ENCODE results near the gene PAX2.

The PAX2 gene

GRCh38 chr10:100826983-100827818 is 81.8 kb downstream of the PAX2 start:
- TF ChIP-seq CTCF (IDR thresholded peaks at IDR 0.05; ENCODE audit: borderline replicate concordance, control extremely low read depth, extremely low read depth, insufficient read depth, missing control alignments) = peak; percentile 23

GRCh38 chr10:100827819-100828737 is 82.7 kb downstream of the PAX2 start:
- in situ Hi-C loops (cut with MboI; ENCODE audit: low sequenced_read_pairs, unreplicated experiment) = no loop called here
- peak; percentile 78 for DNase-seq (ENCODE audit: low spot score)
- TF ChIP-seq CTCF (IDR thresholded peaks at IDR 0.05; ENCODE audit: borderline replicate concordance, control extremely low read depth, extremely low read depth, insufficient read depth, missing control alignments) = peak; percentile 18

More at GRCh38 chr10:100826983-100827818, 81.8 kb downstream of the PAX2 start:
- DNase-seq (ENCODE audit: low spot score) = peak; percentile 74
- in situ Hi-C loops (cut with MboI; ENCODE audit: low sequenced_read_pairs, unreplicated experiment) = no loop called here

GRCh38 chr10:100828738-100829096 is 83.3 kb downstream of the PAX2 start:
- peak; percentile 76 for DNase-seq (ENCODE audit: low spot score)
- in situ Hi-C loops (cut with MboI; ENCODE audit: low sequenced_read_pairs, unreplicated experiment) = no loop called here
- no peak for TF ChIP-seq CTCF (IDR thresholded peaks at IDR 0.05; ENCODE audit: borderline replicate concordance, control extremely low read depth, extremely low read depth, insufficient read depth, missing control alignments)

GRCh38 chr10:100829097-100829870 is 83.9 kb downstream of the PAX2 start:
- DNase-seq (ENCODE audit: low spot score) = peak; percentile 51
- no peak for TF ChIP-seq CTCF (IDR thresholded peaks at IDR 0.05; ENCODE audit: borderline replicate concordance, control extremely low read depth, extremely low read depth, insufficient read depth, missing control alignments)
- in situ Hi-C loops (cut with MboI; ENCODE audit: low sequenced_read_pairs, unreplicated experiment) = no loop called here

- TF ChIP-seq CTCF (IDR thresholded peaks at IDR 0.05; ENCODE audit: borderline replicate concordance, control extremely low read depth, extremely low read depth, insufficient read depth, missing control alignments) = no peak
- in situ Hi-C loops (cut with MboI; ENCODE audit: low sequenced_read_pairs, unreplicated experiment) = no loop called here
- DNase-seq (ENCODE audit: low spot score) = no peak
Measured at GRCh38 chr10:100829933-100830727, 84.7 kb downstream of the PAX2 start.
